Measurements from ENCODE around the gene PPRC1.

Gene PPRC1, protein sequence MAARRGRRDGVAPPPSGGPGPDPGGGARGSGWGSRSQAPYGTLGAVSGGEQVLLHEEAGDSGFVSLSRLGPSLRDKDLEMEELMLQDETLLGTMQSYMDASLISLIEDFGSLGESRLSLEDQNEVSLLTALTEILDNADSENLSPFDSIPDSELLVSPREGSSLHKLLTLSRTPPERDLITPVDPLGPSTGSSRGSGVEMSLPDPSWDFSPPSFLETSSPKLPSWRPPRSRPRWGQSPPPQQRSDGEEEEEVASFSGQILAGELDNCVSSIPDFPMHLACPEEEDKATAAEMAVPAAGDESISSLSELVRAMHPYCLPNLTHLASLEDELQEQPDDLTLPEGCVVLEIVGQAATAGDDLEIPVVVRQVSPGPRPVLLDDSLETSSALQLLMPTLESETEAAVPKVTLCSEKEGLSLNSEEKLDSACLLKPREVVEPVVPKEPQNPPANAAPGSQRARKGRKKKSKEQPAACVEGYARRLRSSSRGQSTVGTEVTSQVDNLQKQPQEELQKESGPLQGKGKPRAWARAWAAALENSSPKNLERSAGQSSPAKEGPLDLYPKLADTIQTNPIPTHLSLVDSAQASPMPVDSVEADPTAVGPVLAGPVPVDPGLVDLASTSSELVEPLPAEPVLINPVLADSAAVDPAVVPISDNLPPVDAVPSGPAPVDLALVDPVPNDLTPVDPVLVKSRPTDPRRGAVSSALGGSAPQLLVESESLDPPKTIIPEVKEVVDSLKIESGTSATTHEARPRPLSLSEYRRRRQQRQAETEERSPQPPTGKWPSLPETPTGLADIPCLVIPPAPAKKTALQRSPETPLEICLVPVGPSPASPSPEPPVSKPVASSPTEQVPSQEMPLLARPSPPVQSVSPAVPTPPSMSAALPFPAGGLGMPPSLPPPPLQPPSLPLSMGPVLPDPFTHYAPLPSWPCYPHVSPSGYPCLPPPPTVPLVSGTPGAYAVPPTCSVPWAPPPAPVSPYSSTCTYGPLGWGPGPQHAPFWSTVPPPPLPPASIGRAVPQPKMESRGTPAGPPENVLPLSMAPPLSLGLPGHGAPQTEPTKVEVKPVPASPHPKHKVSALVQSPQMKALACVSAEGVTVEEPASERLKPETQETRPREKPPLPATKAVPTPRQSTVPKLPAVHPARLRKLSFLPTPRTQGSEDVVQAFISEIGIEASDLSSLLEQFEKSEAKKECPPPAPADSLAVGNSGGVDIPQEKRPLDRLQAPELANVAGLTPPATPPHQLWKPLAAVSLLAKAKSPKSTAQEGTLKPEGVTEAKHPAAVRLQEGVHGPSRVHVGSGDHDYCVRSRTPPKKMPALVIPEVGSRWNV (N-terminal part only)

DNA sequence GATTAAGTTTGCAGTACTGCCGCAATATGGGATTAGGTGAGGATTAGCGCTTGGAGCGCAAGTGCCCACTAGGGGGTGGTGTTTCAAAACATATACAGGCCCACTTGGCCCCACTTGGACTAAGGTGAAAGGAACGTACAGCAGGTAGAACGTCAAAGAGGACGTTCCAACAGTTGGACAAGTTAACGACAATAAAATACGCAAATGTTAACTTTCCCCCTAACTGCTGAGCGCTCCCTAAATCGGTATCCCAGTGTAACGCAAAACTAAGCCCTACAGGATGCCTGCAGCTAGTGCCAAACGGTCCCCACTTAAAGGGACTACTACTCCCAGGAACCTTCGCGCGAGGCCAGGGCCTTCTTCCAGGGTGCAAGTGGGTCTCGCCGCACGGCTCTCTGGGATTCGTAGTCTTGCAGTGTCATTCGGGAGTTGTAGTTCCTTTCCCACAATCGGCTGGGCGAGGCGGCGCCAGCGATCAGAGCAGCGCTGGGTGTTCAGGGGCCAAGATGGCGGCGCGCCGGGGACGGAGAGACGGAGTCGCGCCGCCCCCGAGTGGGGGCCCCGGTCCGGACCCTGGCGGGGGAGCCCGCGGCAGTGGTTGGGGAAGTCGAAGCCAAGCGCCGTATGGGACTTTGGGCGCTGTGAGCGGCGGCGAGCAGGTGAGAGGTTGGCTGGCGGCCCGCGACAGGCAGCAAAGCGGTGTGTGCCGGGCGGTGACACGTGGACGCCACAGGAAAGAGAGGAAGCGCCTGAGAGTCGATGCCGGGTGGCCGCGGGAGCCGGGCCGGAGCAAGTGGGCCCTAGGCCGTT lies at the start of gene PPRC1:
Gene PPRC1 (plus strand): TSS at position 478 of the 810 bp plus-strand sequence. CDS start 29 bp downstream, at position 507.
- H3K4me3 ChIP-seq (ENCODE audit: low read depth, low read length): peak within 1 kb of the TSS; percentile 96
- peak; percentile 98 for DNase-seq (ENCODE audit: low read depth)

GRCh38 chr10:102083541-102083940 lies 49.3 kb upstream of the PPRC1 start:
- no peak for DNase-seq (ENCODE audit: low read depth)
- H3K4me3 ChIP-seq (ENCODE audit: low read depth, low read length): no peak overlapping the region

GRCh38 chr10:102085336-102085735 lies 47.5 kb upstream of the PPRC1 start:
- no peak overlapping the region for H3K4me3 ChIP-seq (ENCODE audit: low read depth, low read length)
- no peak for DNase-seq (ENCODE audit: low read depth)

- H3K4me3 ChIP-seq (ENCODE audit: low read depth, low read length): no peak overlapping the region
- DNase-seq (ENCODE audit: low read depth): no peak
Observed at GRCh38 chr10:102086196-102086595, 46.6 kb upstream of the PPRC1 start.

DNA sequence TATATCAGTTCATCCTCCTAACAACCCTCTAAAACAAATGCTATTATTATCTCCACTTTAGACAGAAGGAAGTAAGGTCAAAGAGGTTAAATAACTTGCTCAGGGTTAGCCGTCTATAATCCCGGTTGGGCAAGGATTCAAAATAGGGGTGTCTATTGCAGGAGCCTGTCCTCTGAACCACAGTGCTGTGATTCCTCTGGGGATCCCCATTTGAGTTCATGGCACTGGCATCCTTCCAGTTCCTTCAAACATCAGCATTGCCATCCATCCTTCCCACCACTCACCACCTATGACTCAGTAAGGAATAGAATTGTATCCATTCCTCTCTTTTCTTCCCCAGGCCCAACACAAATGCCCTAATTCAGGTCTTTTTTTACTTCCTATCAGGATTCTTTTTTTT lies 42.1 kb upstream of the PPRC1 start:
- no peak for DNase-seq (ENCODE audit: low read depth)
- no peak overlapping the region for H3K4me3 ChIP-seq (ENCODE audit: low read depth, low read length)

GRCh38 chr10:102096449-102096848 lies 36.4 kb upstream of the PPRC1 start:
- no peak for DNase-seq (ENCODE audit: low read depth)

GRCh38 chr10:102101152-102101551 lies 31.7 kb upstream of the PPRC1 start:
- DNase-seq (ENCODE audit: low read depth): no peak
- H3K4me3 ChIP-seq (ENCODE audit: low read depth, low read length): no peak overlapping the region

More at GRCh38 chr10:102096449-102096848, 36.4 kb upstream of the PPRC1 start:
- H3K4me3 ChIP-seq (ENCODE audit: low read depth, low read length): no peak overlapping the region

- no peak overlapping the region for H3K4me3 ChIP-seq (ENCODE audit: low read depth, low read length)
- DNase-seq (ENCODE audit: low read depth): no peak
Observed at GRCh38 chr10:102102421-102102820, 30.4 kb upstream of the PPRC1 start.

- no peak for DNase-seq (ENCODE audit: low read depth)
- H3K4me3 ChIP-seq (ENCODE audit: low read depth, low read length): no peak overlapping the region
Observed at GRCh38 chr10:102106998-102107397, 25.8 kb upstream of the PPRC1 start.

DNA sequence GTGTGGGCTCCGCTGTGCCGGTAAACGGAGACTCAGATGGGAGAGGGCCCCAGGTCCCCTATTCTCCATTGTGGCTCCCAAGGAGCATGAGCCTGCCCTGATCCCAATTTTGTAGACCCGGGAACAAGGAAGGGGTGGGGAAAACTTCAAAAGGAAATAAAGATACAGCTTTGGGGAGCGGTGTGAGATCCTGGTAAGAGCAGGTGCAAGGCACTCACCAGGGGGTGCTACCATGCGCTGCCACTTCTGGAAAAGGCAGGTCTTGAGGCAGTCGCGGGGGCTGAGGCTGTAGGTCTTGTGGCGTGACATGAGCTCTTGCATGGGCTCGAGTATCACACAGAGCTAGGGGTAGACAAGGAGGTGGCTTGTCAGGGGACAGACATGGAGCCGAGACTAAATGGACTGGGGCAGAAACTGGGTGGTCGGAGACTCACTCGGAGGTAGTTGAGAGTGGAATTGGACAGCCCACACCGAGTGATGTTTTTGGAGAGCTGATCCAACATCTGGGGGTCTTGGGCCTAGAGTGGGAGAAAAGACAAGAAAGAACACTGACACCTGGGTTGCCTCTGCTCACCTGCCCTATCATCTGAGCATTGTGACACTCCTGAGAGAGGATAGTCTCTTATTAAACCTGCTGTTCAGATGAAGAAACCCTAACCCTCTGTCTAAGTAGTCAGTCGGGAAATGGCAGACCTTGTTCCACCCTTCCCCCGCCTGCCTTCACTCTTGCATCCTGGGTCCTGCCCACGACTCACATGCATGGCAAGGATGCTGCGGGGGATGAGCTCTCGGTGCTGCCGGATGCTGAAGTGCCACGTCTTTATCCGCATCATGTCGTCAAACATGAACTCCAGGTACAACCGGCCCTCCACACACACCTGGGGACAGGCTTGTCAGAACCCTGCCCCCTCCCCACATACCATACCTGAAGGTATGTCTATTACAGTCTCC lies 23.4 kb upstream of the PPRC1 start:
- no peak for DNase-seq (ENCODE audit: low read depth)
- H3K4me3 ChIP-seq (ENCODE audit: low read depth, low read length): no peak overlapping the region

DNA sequence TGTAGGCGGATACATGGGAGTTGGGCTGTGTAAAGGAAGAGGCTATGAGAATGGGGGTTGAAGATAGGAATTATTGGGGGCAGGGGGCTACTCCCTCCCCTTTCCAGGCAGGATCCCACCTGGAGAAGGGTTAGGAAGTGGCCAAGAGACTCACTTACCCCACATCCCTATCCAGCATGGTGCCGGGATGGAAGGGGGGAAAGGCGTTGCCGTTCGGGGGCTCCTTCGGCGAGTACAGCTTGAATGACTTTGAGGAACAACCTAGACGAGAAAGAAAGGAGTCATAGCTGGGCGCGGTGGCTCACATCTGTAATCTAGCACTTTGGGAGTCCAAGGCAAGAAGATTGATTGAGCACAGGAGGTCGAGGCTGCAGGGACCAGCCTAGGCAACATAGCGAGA lies 21.6 kb upstream of the PPRC1 start:
- H3K4me3 ChIP-seq (ENCODE audit: low read depth, low read length): no peak overlapping the region
- no peak for DNase-seq (ENCODE audit: low read depth)

DNA sequence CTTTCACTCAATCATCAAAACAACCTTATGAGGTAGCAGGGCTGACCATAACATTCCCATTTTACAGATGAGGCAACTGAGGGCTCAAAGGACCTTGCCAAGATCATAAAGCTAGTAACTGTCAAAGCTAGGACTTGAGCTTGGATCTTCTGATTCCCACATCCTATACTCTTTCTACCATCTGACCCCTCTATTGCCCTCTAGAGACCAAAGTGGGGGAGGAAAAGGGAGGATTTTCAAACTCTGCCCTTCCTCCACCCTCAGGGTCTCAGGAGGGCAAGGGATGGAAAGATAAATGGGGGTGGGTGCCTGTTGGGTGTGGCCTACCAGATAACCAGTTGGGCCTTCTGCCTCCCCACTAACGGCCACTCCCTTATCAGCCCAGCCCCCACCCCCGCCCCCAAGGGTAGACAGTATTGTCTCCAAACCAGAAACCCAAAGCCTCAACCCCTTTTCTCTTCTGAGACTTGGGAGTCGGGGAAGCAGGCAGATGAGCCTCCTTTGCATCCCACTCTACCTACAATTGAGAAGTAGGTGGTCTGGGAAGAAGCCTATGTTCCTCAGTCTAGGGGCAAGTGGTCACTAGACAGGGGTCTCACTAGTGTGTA lies 20.5 kb upstream of the PPRC1 start:
- no peak overlapping the region for H3K4me3 ChIP-seq (ENCODE audit: low read depth, low read length)
- DNase-seq (ENCODE audit: low read depth): no peak

GRCh38 chr10:102113261-102113955 lies 19.4 kb upstream of the PPRC1 start:
- H3K4me3 ChIP-seq (ENCODE audit: low read depth, low read length): peak overlapping the region; percentile 90
- DNase-seq (ENCODE audit: low read depth): no peak

GRCh38 chr10:102113956-102114857 lies 18.6 kb upstream of the PPRC1 start:
- no peak for DNase-seq (ENCODE audit: low read depth)
- peak overlapping the region; percentile 90 for H3K4me3 ChIP-seq (ENCODE audit: low read depth, low read length)

- no peak for DNase-seq (ENCODE audit: low read depth)
- H3K4me3 ChIP-seq (ENCODE audit: low read depth, low read length): peak overlapping the region; percentile 90
Observed at GRCh38 chr10:102114861-102115618, 17.8 kb upstream of the PPRC1 start.

Data from skeletal muscle cell (primary cell).